Astrocyte of the spinal cord (primary cell): Measurements from ENCODE around the gene ANKRD10.

Experiments
- DNase-seq: peaks from one replicate; pipeline ENCODE4 v3.0.0; 2011; ENCODE audit warnings: low read depth, low spot score
- H3K4me3 ChIP-seq: 2 replicates; pipeline ENCODE4 v1.5.1; 2011; ENCODE audit warnings: low read depth, mild to moderate bottlenecking, low read length, moderate library complexity
- CTCF ChIP-seq: IDR thresholded peaks from 2 replicates; pipeline ENCODE4 v1.5.1; 2012; ENCODE audit warnings: low read depth, mild to moderate bottlenecking, low read length, inconsistent platforms
- in situ Hi-C: cut with HindIII; loops from 2 replicates; pipeline ENCODE4 v1.10.0; 2017; ENCODE audit warnings: low sequenced_read_pairs

The ANKRD10 gene

DNA sequence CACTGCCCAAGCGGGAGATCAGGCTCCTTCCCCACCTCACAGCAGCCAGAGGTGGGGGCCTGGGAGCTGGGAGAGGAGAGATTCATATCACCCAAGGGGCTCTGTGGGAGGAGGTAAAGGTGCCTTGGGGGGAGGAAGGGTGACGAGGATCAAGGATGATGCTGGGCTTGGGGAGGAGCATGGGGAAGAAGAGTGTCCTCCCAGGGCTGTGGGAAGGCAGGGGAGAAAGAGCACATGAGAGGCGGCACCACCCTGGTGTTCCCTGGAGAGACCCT, 82.7 kb downstream of the ANKRD10 start:
- DNase-seq: no peak
- in situ Hi-C loops: no loop called here
- no peak overlapping the region for H3K4me3 ChIP-seq
- no peak for TF ChIP-seq CTCF

DNA sequence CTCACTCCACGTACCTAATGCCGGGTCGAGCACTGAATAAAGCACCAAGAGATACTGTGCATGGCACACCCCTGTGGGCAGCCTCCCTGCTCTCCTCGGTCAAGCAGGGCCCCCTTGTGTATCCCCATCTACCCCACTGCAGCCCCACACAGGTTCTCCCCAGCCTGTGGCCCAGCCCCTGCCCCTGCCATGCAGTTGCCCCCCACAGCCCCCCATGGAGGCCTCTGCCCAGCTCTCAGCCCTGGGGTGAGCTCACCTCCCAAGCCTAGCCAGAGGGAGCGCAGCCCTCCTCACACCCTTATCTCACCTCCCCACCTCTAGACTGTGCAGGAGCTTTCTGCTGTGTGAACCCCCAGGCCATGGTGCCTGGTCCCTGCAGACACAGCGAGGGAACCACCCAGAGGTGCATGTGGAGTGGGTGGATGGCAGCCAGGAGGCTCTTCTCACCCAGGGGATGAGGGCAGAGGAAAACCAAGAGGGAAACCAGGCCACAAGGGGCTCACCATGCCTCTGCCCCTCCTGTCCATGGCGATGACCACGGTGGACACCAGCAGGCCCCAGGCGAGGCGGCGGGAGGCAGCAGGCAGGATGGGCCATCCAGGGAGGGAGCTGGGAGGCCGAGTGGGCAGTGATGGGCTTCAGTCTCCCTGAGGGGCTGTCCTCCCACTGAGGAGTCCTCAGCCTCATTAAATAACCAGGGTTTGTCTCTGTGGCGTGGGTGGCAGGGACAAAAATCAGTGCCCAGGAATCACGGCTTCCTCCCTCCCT, 83.2 kb downstream of the ANKRD10 start:
- in situ Hi-C loops: no loop called here

DNA sequence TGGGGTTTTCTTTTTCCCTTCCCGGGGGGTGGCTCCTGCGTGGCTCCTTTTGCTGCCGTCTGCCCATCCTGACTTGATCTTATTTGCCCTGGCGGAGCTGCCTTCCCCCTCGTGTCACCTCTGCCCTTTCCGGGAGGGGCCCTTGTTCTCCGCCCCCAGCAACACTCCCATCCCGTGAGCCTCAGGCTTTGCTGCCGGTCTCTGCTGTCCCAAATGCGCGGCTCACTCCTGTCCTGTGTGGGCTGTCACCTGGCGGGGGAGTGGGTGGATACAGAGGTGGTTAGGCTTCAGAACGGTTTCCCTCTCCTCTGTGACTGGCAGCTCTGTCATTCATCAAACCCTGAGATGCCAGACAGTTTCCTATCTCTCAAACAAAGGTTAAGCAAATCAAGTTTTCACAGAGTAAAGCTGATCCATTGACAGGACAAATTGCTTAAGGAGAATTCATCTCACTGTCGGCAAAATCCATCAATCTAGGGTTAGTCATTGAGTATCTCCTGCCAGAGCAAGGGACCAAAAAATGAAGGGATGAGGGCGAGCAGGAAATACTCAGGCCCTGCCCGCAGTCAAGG, 84.0 kb downstream of the ANKRD10 start:
- no peak for DNase-seq
- no peak overlapping the region for H3K4me3 ChIP-seq
- in situ Hi-C loops: no loop called here
- no peak for TF ChIP-seq CTCF

More for the DNA sequence above, 83.2 kb downstream of the ANKRD10 start:
- no peak for DNase-seq
- H3K4me3 ChIP-seq: no peak overlapping the region
- no peak for TF ChIP-seq CTCF

DNA sequence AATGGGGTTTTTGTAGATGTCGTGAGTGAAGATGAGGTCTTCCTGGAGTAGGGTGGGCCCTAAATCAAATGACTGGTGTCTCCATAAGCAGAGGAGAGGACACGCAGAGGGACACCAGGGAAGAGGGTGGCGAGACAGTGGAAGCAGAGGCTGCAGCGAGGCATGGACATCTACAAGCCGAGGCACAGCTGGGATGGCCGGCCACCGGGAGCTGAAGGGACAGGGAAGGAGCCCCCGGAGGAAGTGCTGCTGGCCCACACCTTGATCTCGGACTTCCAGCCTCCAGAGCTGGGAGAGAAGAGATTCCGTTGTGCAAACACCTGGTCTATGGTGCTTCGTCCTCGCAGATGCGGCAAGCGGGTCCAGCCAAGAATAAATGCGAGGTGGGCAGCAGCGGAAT, 84.5 kb downstream of the ANKRD10 start:
- H3K4me3 ChIP-seq: no peak overlapping the region
- DNase-seq: no peak
- in situ Hi-C loops: no loop called here
- no peak for TF ChIP-seq CTCF

DNA sequence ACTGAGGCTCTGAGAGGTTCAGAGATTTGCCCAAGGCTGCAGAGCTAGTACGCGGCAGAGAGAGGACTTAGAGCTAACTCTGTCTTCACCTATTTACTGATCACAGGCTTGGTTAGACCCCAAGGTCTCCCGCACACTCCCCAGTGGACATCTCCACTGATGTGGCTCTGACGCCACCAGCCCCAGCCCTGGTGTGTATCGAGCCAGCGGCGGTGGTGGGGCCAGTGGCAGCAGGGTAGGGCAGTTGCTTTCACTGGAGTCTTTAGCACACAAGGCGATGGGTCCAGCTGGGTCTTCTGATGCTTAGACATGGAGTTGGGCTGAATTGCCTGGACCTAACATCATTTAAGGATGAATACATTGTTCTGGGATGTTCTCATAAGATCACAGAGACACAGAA, 85.4 kb downstream of the ANKRD10 start:
- H3K4me3 ChIP-seq: no peak overlapping the region
- in situ Hi-C loops: no loop called here
- TF ChIP-seq CTCF: no peak
- DNase-seq: no peak

GRCh38 chr13:110828705-110829104, 86.2 kb downstream of the ANKRD10 start:
- no peak for TF ChIP-seq CTCF
- in situ Hi-C loops: no loop called here
- DNase-seq: no peak
- H3K4me3 ChIP-seq: no peak overlapping the region
